Right lobe of liver (tissue), 6 donors: Measurements from ENCODE around the gene NSL1. TPM values are rescaled to one million over a fixed set of nuclear protein-coding genes. Genes with fewer than 3 reads are reported as not detected.
"Not testable (repeated sequence)": the region's sequence is repeated elsewhere in the genome, so short reads cannot be mapped to it uniquely, and the experiment has no call there.

ENCODE experiments used
- ATAC-seq, 4 donors: fragments of 200-7000 bp; cut with Tn5 transposase; one replicate each; pipeline ENCODE4 v1.9.1; 2020; ENCODE audit warnings: mild to moderate bottlenecking in 4 of 4, moderate library complexity in 4 of 4
- DNase-seq, 3 donors: peaks; one replicate each; pipeline ENCODE4 v3.0.0-alpha.2; 2020
- H3K27ac ChIP-seq, 3 donors: fragments of 200-600 bp; one replicate each; pipeline ENCODE4 v1.8.0; 2022
- H3K27me3 ChIP-seq, 2 donors: fragments of 200-600 bp; one replicate each; pipeline ENCODE4 v1.8.0; 2022
- H3K36me3 ChIP-seq, 4 donors: fragments of 200-600 bp; sonication (generic) in 1 of 4; one replicate each; pipeline versions ENCODE4 v1.5.1 to v1.8.0; 2017 to 2022; ENCODE audit warnings: control low read depth in 1 of 4
- H3K4me1 ChIP-seq, 4 donors: fragments of 200-600 bp; sonication (generic) in 1 of 4; one replicate each; pipeline versions ENCODE4 v1.5.1 to v1.8.0; 2017 to 2022; ENCODE audit warnings: control low read depth in 1 of 4
- H3K4me3 ChIP-seq, 3 donors: fragments of 200-600 bp; one replicate each; pipeline ENCODE4 v1.8.0; 2022
- H3K9me3 ChIP-seq, 4 donors: fragments of 200-600 bp; sonication (generic) in 1 of 4; one replicate each; pipeline versions ENCODE4 v1.5.1 to v1.8.0; 2017 to 2022; ENCODE audit warnings: control low read depth in 1 of 4
- POLR2A ChIP-seq: fragments of 450-650 bp; IDR thresholded peaks from one replicate; pipeline ENCODE4 v1.6.1; 2017; ENCODE audit warnings: antibody characterized with exemption, mild to moderate bottlenecking
- WGBS: methylation state at CpG from one replicate; pipeline ENCODE4 v1.1.6; 2018; ENCODE audit warnings: low coverage, low lambda C conversion rate; ENCODE audit not compliant: insufficient coverage; ENCODE audit errors: missing lambda C conversion rate; 5-methylcytosine and 5-hydroxymethylcytosine counted together
- intact Hi-C, 2 donors: fragments of 100-400 bp; cut with DNase I; formaldehyde crosslinking; loops; one replicate each; pipeline versions ENCODE4 v1.11.2 to v1.14.1; 2022
- total RNA-seq, 6 experiments: library from RNA; depleted of rRNA in 2 of 6; stranded (reverse); fragments of >200 nt in 2 of 6; fragmentation: NEBNext Ultra II Directional in 3 of 6; extraction: Animal tissue kit (Norgen Biotek cat#: 25700) in 3 of 6; gene quantifications; one replicate each; pipeline versions ENCODE4 v1.1.0 to v1.2.4, GENCODE V29; 2016 to 2023
- TF ChIP-seq, protein P1 (sequence below), 4 donors: fragments of 200-600 bp in 3 of 4; fragments of 450-650 bp in 1 of 4; IDR thresholded peaks; one replicate each; pipeline versions ENCODE4 v1.5.1 to v1.8.0; 2016 to 2022; ENCODE audit warnings: antibody characterized with exemption in 4 of 4, mild to moderate bottlenecking in 2 of 4
- donor health status: DM: no; HTN: yes; CAD: no.
- donor health status: DM: no; HTN: no; CAD: no.
- donor health status: DM: no; HTN: no; CAD: no.
- donor health status: DM: no; HTN: yes; CAD: no.
- donor health status: DM: no; HTN: yes; CAD: no.

NSL1 gene
- total RNA-seq, 6 experiments from 2014 or later, result 13.3 to 26.5 (median 16.2) TPM

DNA sequence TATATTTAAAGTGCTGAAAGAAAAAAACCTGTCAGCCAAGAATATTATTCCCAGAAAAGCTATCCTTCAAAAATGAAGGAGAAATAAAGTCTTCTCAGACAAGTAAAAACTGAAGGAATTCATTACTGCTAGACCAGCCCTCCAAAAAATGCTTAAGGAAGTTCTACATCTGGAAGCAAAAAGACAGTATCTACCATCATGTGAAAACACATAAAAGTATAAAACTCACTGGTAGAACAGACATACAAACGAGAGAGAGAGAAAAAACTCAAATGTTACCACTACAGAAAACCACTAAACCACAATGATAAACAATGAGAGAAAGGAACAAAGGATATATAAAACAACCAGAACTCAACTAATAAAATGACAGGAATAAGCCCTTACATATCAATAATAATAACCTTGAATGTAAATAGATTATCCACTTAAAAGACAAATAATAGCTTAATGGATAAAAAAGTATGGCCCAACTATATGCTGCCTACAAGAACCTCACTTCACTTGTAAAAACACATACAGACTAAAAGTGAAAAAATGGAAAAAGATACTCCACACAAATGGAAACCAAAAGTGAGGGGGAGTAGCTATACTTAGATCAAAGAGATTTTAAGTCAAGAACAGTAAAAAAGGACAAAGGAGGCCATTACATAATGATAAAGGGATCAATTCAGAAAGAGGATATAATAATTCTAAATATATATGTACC, 22.0 kb downstream of the NSL1 start:
- Histone ChIP-seq H3K36me3 (no peaks in the 10 kb centered on the region), H3K27ac (no peak overlapping the region), H3K4me1 (no peaks in the 10 kb centered on the region), H3K27me3 (no peaks in the 10 kb centered on the region), H3K4me3 (no peak overlapping the region), H3K9me3 (peaks cover 0 to 4% (median 0%) of the 10 kb centered on the region in 4 donors)
- TF ChIP-seq, protein P1, sequence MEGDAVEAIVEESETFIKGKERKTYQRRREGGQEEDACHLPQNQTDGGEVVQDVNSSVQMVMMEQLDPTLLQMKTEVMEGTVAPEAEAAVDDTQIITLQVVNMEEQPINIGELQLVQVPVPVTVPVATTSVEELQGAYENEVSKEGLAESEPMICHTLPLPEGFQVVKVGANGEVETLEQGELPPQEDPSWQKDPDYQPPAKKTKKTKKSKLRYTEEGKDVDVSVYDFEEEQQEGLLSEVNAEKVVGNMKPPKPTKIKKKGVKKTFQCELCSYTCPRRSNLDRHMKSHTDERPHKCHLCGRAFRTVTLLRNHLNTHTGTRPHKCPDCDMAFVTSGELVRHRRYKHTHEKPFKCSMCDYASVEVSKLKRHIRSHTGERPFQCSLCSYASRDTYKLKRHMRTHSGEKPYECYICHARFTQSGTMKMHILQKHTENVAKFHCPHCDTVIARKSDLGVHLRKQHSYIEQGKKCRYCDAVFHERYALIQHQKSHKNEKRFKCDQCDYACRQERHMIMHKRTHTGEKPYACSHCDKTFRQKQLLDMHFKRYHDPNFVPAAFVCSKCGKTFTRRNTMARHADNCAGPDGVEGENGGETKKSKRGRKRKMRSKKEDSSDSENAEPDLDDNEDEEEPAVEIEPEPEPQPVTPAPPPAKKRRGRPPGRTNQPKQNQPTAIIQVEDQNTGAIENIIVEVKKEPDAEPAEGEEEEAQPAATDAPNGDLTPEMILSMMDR (IDR thresholded peaks at IDR 0.05), result no peak
- TF ChIP-seq POLR2A, result no peak
- no peak for DNase-seq
- WGBS, result 56% methylated on average over 1 of the region's 1 CpG
- no peak for ATAC-seq
- intact Hi-C loops, result no loop called here

DNA sequence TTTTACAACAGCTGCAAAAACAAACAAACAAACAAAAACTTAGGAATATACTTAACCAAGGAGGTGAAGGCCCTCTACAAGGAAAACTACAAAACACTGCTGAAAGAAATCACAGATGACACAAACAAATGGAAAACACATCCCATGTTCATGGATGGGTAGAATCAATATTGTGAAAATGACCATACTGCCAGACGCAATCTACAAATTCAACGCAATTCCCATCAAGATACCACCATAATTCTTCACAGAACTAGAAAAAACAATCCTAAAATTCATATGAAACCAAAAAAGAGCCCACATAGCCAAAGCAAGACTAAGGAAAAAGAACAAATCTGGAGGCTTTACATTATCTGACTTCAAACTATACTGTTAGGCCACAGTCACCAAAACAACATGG, 24.8 kb downstream of the NSL1 start:
- 50% methylated on average over 2 of the region's 2 CpGs for WGBS
- H3K27me3 ChIP-seq, H3K4me3 ChIP-seq, H3K4me1 ChIP-seq, H3K27ac ChIP-seq, intact Hi-C loops, H3K36me3 ChIP-seq, DNase-seq, ATAC-seq, H3K9me3 ChIP-seq: not testable (repeated sequence)

DNA sequence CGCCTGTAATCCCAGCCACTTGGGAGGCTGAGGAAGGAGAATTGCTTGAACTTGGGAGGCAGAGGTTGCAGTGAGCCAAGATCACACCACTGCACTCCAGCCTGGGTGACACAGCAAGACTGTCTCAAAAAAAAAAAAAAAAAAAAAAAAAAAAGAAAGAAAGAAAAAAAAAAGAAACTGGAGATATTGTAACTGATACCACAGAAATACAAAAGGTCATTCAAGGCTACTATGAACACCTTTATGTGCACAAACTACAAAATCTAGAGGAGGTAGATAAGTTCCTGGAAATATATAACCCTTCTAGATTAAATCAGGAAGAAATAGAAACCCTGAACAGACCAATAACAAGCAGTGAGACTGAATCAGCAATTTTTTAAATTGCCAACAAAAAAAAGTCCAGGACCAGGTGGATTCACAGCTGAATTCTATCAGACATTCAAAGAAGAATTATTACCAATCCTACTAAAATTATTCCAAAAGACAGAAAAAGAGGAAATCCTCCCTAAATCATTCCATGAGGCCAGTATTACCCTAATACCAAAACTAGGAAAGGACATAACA, 26.8 kb downstream of the NSL1 start:
- H3K4me3 ChIP-seq, H3K27ac ChIP-seq, H3K27me3 ChIP-seq, ATAC-seq, H3K4me1 ChIP-seq, H3K36me3 ChIP-seq, DNase-seq, intact Hi-C loops, H3K9me3 ChIP-seq: not testable (repeated sequence)
- no CpG with 5 or more reads among the region's 1 CpG for WGBS

DNA sequence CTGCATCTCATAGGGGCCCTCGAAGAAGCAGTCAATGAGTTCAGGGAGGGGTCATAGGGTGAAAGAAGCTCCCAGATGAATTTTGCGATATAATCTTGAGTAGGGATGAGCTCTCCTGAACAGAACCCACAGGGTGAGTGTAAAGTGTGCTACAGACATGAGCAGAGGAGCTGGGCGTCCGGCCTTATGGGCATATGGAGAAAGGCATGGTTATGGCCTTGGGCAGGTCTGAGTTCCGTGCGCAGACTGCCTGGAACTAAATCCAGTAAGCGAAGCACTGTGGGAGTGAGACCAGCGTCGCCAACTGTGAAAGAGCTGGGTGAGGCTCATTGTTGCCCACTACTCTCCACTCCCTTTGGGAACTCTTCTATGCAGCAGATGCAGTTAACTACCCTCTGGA, 28.7 kb downstream of the NSL1 start:
- Histone ChIP-seq H3K4me3 (no peak overlapping the region), H3K27ac (no peak overlapping the region), H3K9me3 (no peaks in the 10 kb centered on the region), H3K36me3 (no peaks in the 10 kb centered on the region), H3K27me3 (no peaks in the 10 kb centered on the region), H3K4me1 (no peaks in the 10 kb centered on the region)
- TF ChIP-seq, protein P1 (IDR thresholded peaks at IDR 0.05), result no peak
- no peak for TF ChIP-seq POLR2A
- ATAC-seq, result no peak
- intact Hi-C loops, result no loop called here
- DNase-seq, result no peak
- WGBS, result 95% methylated on average over 4 of the region's 9 CpGs

DNA sequence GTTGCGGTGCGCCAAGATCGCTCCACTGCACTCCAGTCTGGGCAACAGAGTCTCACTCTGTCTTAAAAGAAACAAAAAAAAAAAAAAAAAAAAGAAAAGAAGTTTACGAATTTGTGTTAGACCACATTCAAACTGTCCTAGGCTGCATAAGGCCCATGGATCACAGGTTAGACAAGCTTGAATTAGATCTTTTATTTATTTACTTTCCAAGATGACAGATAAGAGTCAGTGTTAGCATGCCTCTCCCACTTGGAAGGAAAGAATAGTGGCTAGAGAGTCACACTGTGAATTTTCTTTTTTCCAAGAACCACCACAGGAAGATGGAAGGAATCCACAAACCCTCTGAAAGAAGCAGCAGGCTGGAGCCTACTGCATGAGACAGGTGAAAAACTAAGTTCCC, 29.3 kb downstream of the NSL1 start:
- ATAC-seq (peak; percentile 25 to 71 (median 52)), DNase-seq (no peak)
- Histone ChIP-seq H3K36me3 (no peaks in the 10 kb centered on the region), H3K27me3 (no peaks in the 10 kb centered on the region), H3K27ac (no peak overlapping the region), H3K9me3 (no peaks in the 10 kb centered on the region), H3K4me3 (no peak overlapping the region), H3K4me1 (no peaks in the 10 kb centered on the region)
- no peak for TF ChIP-seq POLR2A
- TF ChIP-seq, protein P1 (IDR thresholded peaks at IDR 0.05), result no peak
- 60% methylated on average over 1 of the region's 4 CpGs for WGBS
- intact Hi-C loops, result no loop called here
